Lung (tissue), 12 donors: ENCODE results near the gene NXPH3. TPM values are rescaled to one million over a fixed set of nuclear protein-coding genes. Genes with fewer than 3 reads are reported as not detected.

Source experiments
- ATAC-seq: fragments of 200-7000 bp; cut with Tn5 transposase; one replicate; pipeline ENCODE4 v1.9.1; 2020; ENCODE audit warnings: moderate number of reproducible peaks; ENCODE audit not compliant: insufficient read depth, low FRiP score
- DNase-seq, 3 donors: peaks; one replicate each; pipeline ENCODE4 v3.0.0-alpha.2; 2013 to 2017
- H3K27ac ChIP-seq, 2 donors: one replicate each; pipeline ENCODE4 v1.5.1; 2013; ENCODE audit warnings: mild to moderate bottlenecking in 2 of 2, moderate library complexity in 2 of 2, control low read depth in 1 of 2, inconsistent platforms in 1 of 2, low read depth in 1 of 2, low read length in 1 of 2
- H3K27me3 ChIP-seq, 3 donors: one replicate each; pipeline ENCODE4 v1.5.1; 2013; ENCODE audit warnings: low read length in 2 of 3; ENCODE audit not compliant: control insufficient read depth in 3 of 3, insufficient read depth in 3 of 3
- H3K36me3 ChIP-seq, 4 donors: one replicate each; pipeline ENCODE4 v1.5.1; 2013; ENCODE audit warnings: low read length in 4 of 4, mild to moderate bottlenecking in 1 of 4, moderate library complexity in 1 of 4; ENCODE audit not compliant: control insufficient read depth in 4 of 4, insufficient read depth in 4 of 4
- H3K4me1 ChIP-seq, 5 donors: one replicate each; pipeline ENCODE4 v1.5.1; 2013; ENCODE audit warnings: low read length in 5 of 5, mild to moderate bottlenecking in 2 of 5, moderate library complexity in 1 of 5; ENCODE audit not compliant: control insufficient read depth in 5 of 5, insufficient read depth in 5 of 5
- H3K4me3 ChIP-seq: one replicate; pipeline ENCODE4 v1.5.1; 2013; ENCODE audit warnings: mild to moderate bottlenecking, control low read depth, moderate library complexity
- H3K9ac ChIP-seq, 2 donors: one replicate each; pipeline ENCODE4 v1.5.1; 2013; ENCODE audit warnings: low read length in 2 of 2, control low read depth in 1 of 2; ENCODE audit not compliant: insufficient read depth in 1 of 2
- H3K9me3 ChIP-seq, 4 donors: one replicate each; pipeline ENCODE4 v1.5.1; 2013; ENCODE audit warnings: low read length in 3 of 4, mild to moderate bottlenecking in 1 of 4, moderate library complexity in 1 of 4; ENCODE audit not compliant: control insufficient read depth in 4 of 4, insufficient read depth in 3 of 4
- CTCF ChIP-seq: IDR thresholded peaks from 2 replicates; pipeline ENCODE4 v1.5.1; 2012; ENCODE audit warnings: mild to moderate bottlenecking; ENCODE audit errors: control extremely low read depth, extremely low read depth
- WGBS, 2 donors: extraction: QIAGEN DNeasy Blood & Tissue Kit; methylation state at CpG; one replicate each; pipeline ENCODE4 v1.1.7; 2013; 5-methylcytosine and 5-hydroxymethylcytosine counted together
- polyA plus RNA-seq, 2 donors: library from polyadenylated mRNA; stranded (reverse); fragments of 200-250 nt; gene quantifications; one replicate each; pipeline ENCODE4 v1.2.1, GENCODE V29; 2013
- total RNA-seq, 2 donors: library from RNA; depleted of rRNA in 1 of 2; stranded (reverse); fragments of >200 nt in 1 of 2; gene quantifications; one replicate each; pipeline ENCODE4 v1.2.1, GENCODE V29; 2014 to 2021
- donor health status: control.
- donor health status: control.
- donor health status: Bipolar disorder and iron deficiency.
- donor health status: healthy.
- donor health status: DM: yes; HTN: yes; CAD: no.

Gene NXPH3
- total and polyA plus RNA-seq, 4 donors, result 1.1 to 3.1 (median 2.0) TPM

- Histone ChIP-seq H3K27ac (peak overlapping the region in 1 of 2 donors; percentile 45), H3K4me1 (peaks cover 0 to 39% (median 9%) of the 10 kb centered on the region in 5 donors), H3K9me3 (no peaks in the 10 kb centered on the region), H3K4me3 (no peak overlapping the region), H3K9ac (no peak overlapping the region), H3K36me3 (no peaks in the 10 kb centered on the region), H3K27me3 (no peaks in the 10 kb centered on the region)
- DNase-seq, result peak in 1 of 3 donors; percentile 25
- ATAC-seq, result no peak
- 76 to 87% methylated on average over 6 of the region's 6 CpGs for WGBS, 2 donors
- TF ChIP-seq CTCF, result no peak
Measured at GRCh38 chr17:49630113-49630900, 54.6 kb downstream of the NXPH3 start.

- Histone ChIP-seq H3K4me1 (peaks cover 0 to 42% (median 9%) of the 10 kb centered on the region in 5 donors), H3K36me3 (no peaks in the 10 kb centered on the region), H3K9ac (no peak overlapping the region), H3K27ac (peak overlapping the region in 1 of 2 donors; percentile 1), H3K27me3 (no peaks in the 10 kb centered on the region), H3K9me3 (no peaks in the 10 kb centered on the region), H3K4me3 (no peak overlapping the region)
- TF ChIP-seq CTCF, result no peak
- ATAC-seq (no peak), DNase-seq (no peak)
- 96 to 100% methylated on average over 1 of the region's 1 CpG for WGBS, 2 donors
Measured at GRCh38 chr17:49631496-49631895, 55.8 kb downstream of the NXPH3 start.

Other genes with a start within 250 kb of the NXPH3 start
- 10 to 100 TPM; 37.7 to 48.9 TPM for gene ZNF652, start 213.6 kb upstream of the NXPH3 start, total RNA-seq
- gene ZNF652, start 213.6 kb upstream of the NXPH3 start, polyA plus RNA-seq, result 10 to 100 TPM in 1 of 2 donors, 1 to 10 TPM in 1; 6.8 to 37.9 TPM
- gene PHB1, start 161.0 kb upstream of the NXPH3 start, total RNA-seq, result 100 to 1,000 TPM in 1 of 2 donors, 10 to 100 TPM in 1; 51.2 to 152 TPM
- 100 to 1,000 TPM; 103 to 209 TPM for gene PHB1, start 161.0 kb upstream of the NXPH3 start, polyA plus RNA-seq
- 1 to 10 TPM; 3.9 to 4.9 TPM for gene NGFR, start 80.6 kb upstream of the NXPH3 start, total RNA-seq
- 1 to 10 TPM; 1.3 to 2.6 TPM for gene NGFR, start 80.6 kb upstream of the NXPH3 start, polyA plus RNA-seq
- gene SPOP, start 102.2 kb downstream of the NXPH3 start, total RNA-seq, result 10 to 100 TPM; 85.0 to 98.0 TPM
- 10 to 100 TPM; 28.7 to 44.2 TPM for gene SPOP, start 102.2 kb downstream of the NXPH3 start, polyA plus RNA-seq
- 10 to 100 TPM; 29.5 to 84.1 TPM for gene SLC35B1, start 132.1 kb downstream of the NXPH3 start, total RNA-seq
- gene SLC35B1, start 132.1 kb downstream of the NXPH3 start, polyA plus RNA-seq, result 10 to 100 TPM; 58.9 to 79.6 TPM
- 10 to 100 TPM; 17.3 to 20.9 TPM for gene FAM117A, start 188.3 kb downstream of the NXPH3 start, total RNA-seq
- 1 to 10 TPM; 8.6 to 9.6 TPM for gene FAM117A, start 188.3 kb downstream of the NXPH3 start, polyA plus RNA-seq
- gene KAT7, start 212.8 kb downstream of the NXPH3 start, total RNA-seq, result 10 to 100 TPM; 59.0 to 87.5 TPM
- 10 to 100 TPM in 1 of 2 donors, 1 to 10 TPM in 1; 8.7 to 12.4 TPM for gene KAT7, start 212.8 kb downstream of the NXPH3 start, polyA plus RNA-seq